ENCODE results near the gene PTTG1IP2. TPM values are rescaled to one million over a fixed set of nuclear protein-coding genes. Genes with fewer than 3 reads are reported as not detected.

PTTG1IP2 gene
- total and polyA plus RNA-seq, 9 of the 15 experiments (the other 6 are each of a cell fraction or from before 2014, with no cell fraction given): not detected

DNA sequence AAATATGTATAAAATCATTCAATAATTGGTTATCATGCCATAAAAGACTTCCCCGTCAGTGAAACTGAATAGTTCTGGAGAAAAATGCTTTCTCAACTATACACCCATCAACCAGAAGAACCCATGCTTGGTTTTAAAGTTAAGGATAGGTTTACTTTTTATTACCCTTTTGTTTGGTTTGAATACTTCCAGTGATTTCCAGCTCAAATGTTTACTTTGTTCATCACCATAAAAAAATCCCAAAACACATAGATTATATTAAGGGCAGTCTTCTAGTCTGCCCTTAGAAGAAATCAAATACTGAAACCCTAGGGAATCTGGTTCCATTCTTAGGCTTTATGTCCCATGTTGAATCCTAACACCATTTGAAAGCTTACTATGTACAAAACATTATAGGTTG is 49.2 kb downstream of the PTTG1IP2 start (continued):
- TF ChIP-seq COPS2 (conservative IDR thresholded peaks at IDR 0.05): no peak
- no peak for TF ChIP-seq FOXO4 (CRISPR knock-in tag; IDR thresholded peaks at IDR 0.05)

GRCh38 chr7:90520484-90520883 is 51.0 kb downstream of the PTTG1IP2 start:
- Histone ChIP-seq H3K9me1 (ENCODE audit: control insufficient read depth, insufficient read depth, low read length) (no peaks in the 10 kb centered on the region), H3K9ac (ENCODE audit: insufficient read depth in 1 of 2, low read depth in 2 of 2, low read length in 2 of 2) (no peak overlapping the region), H4K20me1 (replicated peaks; ENCODE audit: control insufficient read depth, insufficient read depth, low read length) (no peaks in the 10 kb centered on the region), H2AFZ (ENCODE audit: low read depth, low read length) (no peak overlapping the region), H3K36me3 (ENCODE audit: control insufficient read depth, insufficient read depth, low read length) (no peaks in the 10 kb centered on the region), H3K27me3 (ENCODE audit: control insufficient read depth in 2 of 2, insufficient read depth in 2 of 2, low read length in 2 of 2) (no peaks in the 10 kb centered on the region), H3K4me3 (no peak overlapping the region), H3K27ac (ENCODE audit: extremely low read depth, low read depth, low read length) (no peak overlapping the region), H3K79me2 (ENCODE audit: control insufficient read depth, insufficient read depth, low read length) (no peaks in the 10 kb centered on the region), H3K4me2 (ENCODE audit: insufficient read depth, low read length) (no peak overlapping the region), H3K4me1 (replicated peaks in 1 of 2; ENCODE audit: control insufficient read depth in 2 of 2, insufficient read depth in 2 of 2, low read length in 2 of 2) (no peaks in the 10 kb centered on the region), H3K9me3 (replicated peaks; ENCODE audit: control insufficient read depth, insufficient read depth, low read depth, low read length) (no peaks in the 10 kb centered on the region)
- TF ChIP-seq PPARD (CRISPR knock-in tag; IDR thresholded peaks at IDR 0.05): no peak
- TF ChIP-seq, protein P1, sequence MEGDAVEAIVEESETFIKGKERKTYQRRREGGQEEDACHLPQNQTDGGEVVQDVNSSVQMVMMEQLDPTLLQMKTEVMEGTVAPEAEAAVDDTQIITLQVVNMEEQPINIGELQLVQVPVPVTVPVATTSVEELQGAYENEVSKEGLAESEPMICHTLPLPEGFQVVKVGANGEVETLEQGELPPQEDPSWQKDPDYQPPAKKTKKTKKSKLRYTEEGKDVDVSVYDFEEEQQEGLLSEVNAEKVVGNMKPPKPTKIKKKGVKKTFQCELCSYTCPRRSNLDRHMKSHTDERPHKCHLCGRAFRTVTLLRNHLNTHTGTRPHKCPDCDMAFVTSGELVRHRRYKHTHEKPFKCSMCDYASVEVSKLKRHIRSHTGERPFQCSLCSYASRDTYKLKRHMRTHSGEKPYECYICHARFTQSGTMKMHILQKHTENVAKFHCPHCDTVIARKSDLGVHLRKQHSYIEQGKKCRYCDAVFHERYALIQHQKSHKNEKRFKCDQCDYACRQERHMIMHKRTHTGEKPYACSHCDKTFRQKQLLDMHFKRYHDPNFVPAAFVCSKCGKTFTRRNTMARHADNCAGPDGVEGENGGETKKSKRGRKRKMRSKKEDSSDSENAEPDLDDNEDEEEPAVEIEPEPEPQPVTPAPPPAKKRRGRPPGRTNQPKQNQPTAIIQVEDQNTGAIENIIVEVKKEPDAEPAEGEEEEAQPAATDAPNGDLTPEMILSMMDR (IDR thresholded peaks at IDR 0.05 in 2 of 3, conservative IDR thresholded peaks at IDR 0.05 in 1 of 3; ENCODE audit: insufficient read depth in 2 of 3, low read depth in 1 of 3, low read length in 3 of 3): peak; percentile 18 to 48 (median 46); a peak in 4 of 6 replicates
- DNase-seq (ENCODE audit: extremely low read depth in 1 of 4, low spot score in 3 of 4) (peak in 1 of 4 experiments; percentile 7), ATAC-seq (peak; percentile 47; the same call in 1 of the 3 replicates), FAIRE-seq (peak; percentile 73)
- CTCF ChIA-PET (ENCODE audit: low intra/inter-chr PET ratio): no interaction called here
- 0% methylated on average over 5 of the region's 5 CpGs for WGBS (ENCODE audit: insufficient coverage, low coverage, missing lambda C conversion rate)
- POLR2A ChIA-PET: no interaction called here
- in situ Hi-C loops (cut with MboI): no loop called here
- intact Hi-C loops (cut with micrococcal nuclease): no loop called here
- BruUV-seq (replicated peaks): no TSS peak
